GM12874 (cell line): Measurements from ENCODE around the gene CBFA2T2.

ENCODE experiments used
- TF ChIP-seq, protein P1 (sequence below): IDR thresholded peaks from 2 replicates; pipeline ENCODE4 v1.5.1; 2011; ENCODE audit warnings: low read depth, mild to moderate bottlenecking, control low read depth, low read length, moderate library complexity; ENCODE audit not compliant: insufficient read depth

CBFA2T2 gene

DNA sequence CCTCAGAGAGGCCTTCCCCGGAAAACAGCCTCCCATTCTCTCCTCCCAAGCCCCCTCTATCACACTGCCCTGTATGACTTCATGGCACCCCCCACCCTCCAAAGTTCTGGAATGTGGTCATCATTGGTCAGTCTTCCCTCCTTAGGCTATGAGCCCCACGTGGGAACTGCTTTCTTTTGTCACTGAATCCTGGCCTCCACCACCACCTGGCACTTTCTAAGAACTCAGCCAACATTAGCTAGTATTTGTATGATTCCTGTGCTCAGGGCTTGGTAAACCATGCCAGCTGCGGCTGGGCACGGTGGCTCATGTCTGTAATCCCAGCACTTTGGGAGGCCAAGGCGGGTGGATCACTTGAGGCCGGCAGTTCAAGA, 204.7 kb downstream of the CBFA2T2 start:
- TF ChIP-seq, protein P1, sequence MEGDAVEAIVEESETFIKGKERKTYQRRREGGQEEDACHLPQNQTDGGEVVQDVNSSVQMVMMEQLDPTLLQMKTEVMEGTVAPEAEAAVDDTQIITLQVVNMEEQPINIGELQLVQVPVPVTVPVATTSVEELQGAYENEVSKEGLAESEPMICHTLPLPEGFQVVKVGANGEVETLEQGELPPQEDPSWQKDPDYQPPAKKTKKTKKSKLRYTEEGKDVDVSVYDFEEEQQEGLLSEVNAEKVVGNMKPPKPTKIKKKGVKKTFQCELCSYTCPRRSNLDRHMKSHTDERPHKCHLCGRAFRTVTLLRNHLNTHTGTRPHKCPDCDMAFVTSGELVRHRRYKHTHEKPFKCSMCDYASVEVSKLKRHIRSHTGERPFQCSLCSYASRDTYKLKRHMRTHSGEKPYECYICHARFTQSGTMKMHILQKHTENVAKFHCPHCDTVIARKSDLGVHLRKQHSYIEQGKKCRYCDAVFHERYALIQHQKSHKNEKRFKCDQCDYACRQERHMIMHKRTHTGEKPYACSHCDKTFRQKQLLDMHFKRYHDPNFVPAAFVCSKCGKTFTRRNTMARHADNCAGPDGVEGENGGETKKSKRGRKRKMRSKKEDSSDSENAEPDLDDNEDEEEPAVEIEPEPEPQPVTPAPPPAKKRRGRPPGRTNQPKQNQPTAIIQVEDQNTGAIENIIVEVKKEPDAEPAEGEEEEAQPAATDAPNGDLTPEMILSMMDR = no peak

DNA sequence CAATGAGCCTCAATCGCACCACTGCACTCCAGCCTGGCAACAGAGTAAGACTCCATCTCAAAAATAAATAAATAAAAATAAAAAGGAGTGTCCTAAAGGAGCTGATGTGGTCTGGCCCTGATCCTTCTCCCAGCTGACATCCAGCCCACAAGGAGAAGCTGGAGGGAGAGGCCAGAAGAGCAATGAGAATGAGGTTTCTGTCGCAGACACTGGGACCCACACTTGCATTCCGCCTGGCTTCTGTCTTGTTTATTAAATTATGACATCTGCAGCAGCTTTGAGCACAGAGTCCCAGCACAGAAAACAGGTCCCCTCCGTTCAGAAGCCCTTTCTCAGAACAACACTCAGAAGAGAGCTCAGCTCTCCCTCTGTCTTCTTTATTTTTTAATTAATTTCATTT, 206.6 kb downstream of the CBFA2T2 start:
- TF ChIP-seq, protein P1 = no peak

DNA sequence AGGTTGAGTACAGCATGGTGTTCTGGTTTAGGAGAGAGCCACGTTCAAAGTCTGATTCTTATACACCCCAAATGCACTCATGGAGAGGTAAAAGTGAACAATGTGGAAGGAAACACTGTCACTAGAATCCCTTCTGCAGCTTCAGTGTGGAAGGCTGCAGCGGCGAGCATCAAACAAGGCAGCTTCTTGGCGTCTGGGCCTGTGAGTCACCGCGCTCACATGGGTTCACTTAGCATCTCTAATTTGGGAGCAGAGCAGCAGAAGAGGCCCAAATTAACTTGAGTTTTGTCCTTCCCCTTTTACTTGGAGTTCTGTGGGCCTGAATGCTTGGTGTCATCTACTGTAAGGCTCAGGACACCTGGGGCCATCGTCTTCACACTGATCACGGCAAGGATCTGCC, 207.2 kb downstream of the CBFA2T2 start:
- TF ChIP-seq, protein P1 = no peak
